ENCODE results near the gene SLC25A15. TPM values are rescaled to one million over a fixed set of nuclear protein-coding genes. Genes with fewer than 3 reads are reported as not detected.

The SLC25A15 gene
- polyA plus RNA-seq, 1 of the 3 experiments (the other 2 are of a cell fraction), result 15.2 TPM

DNA sequence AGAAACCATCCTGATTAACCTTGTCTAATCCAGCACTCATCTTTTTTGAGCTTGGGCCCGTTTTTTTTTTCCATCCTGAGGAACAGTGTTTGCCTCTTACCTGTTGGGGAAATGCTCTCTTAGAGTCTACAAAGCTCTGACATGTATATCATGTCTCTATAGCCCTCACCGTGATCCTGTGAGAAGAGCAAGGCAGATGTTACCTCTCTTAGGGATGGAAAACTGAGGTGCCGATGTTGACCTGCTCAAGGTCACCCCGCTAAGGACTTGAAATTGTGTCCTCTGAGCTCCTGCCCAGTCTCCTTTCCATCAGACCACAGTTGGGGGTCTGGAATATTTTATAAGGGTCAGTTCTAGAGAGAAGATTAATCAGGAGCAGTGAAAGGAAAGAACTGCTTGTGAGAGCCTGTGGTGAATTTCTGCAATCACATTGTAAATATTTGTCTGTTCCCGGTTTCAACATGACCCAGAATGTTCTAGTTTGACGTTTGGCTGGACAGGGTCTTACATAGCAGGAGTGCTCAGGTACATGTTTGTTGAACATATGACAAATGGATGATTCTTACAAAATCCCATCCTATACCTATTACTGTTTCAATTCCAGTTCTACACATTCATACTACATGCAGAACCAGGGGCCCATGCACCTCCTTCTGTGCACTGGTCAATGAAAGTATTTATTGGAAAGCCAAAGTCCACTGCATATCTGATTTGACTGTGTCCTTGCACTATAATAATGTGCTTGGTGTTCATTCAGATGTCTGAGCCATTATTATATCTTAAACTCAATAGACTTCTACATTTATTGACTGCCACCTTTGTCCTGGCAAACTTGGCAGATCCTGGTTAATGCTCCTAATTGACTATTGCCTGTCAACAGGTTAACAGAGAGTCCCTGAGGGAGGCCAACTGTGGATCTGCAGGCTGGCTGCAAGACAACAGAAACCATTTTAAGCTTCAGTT is 12.1 kb downstream of the SLC25A15 start:
- H3K9ac ChIP-seq, result no peak overlapping the region
- H3K79me2 ChIP-seq (ENCODE audit: insufficient read depth), result no peaks in the 10 kb centered on the region; the same call in 1 of the 2 replicates
- POLR2A ChIA-PET, result no interaction called here
- no peak overlapping the region for H3K4me3 ChIP-seq (ENCODE audit: low read depth in 2 of 2, low read length in 1 of 2)
- no peaks in the 10 kb centered on the region for H4K20me1 ChIP-seq (ENCODE audit: insufficient read depth)
- peaks cover 0 to 2% of the 10 kb centered on the region in 2 experiments; a peak in 1 of 4 replicates for H3K4me1 ChIP-seq (ENCODE audit: control insufficient read depth in 1 of 2, insufficient read depth in 2 of 2, low read depth in 1 of 2, low read length in 1 of 2)
- TF ChIP-seq EZH2phosphoT487 (IDR thresholded peaks at IDR 0.05; ENCODE audit: borderline replicate concordance, low read depth), result no peak
- no peak for TF ChIP-seq TCF12 (IDR thresholded peaks at IDR 0.05)
- no peak for TF ChIP-seq FOXJ3 (CRISPR knock-in tag; IDR thresholded peaks at IDR 0.05)
- no peak for TF ChIP-seq NFIC (IDR thresholded peaks at IDR 0.05; ENCODE audit: borderline replicate concordance)
- TF ChIP-seq RXRA (IDR thresholded peaks at IDR 0.05; ENCODE audit: borderline replicate concordance, low read depth), result no peak
- no peak for TF ChIP-seq USF1 (IDR thresholded peaks at IDR 0.05; ENCODE audit: borderline replicate concordance, low read depth)
- no peak for TF ChIP-seq MXI1 (IDR thresholded peaks at IDR 0.05; ENCODE audit: low read depth, low read length)
- TF ChIP-seq RFX5 (IDR thresholded peaks at IDR 0.05; ENCODE audit: low read length), result no peak
- TF ChIP-seq, protein P1, sequence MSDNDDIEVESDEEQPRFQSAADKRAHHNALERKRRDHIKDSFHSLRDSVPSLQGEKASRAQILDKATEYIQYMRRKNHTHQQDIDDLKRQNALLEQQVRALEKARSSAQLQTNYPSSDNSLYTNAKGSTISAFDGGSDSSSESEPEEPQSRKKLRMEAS (IDR thresholded peaks at IDR 0.05; ENCODE audit: low read depth), result no peak
- no peak for TF ChIP-seq MEF2A (IDR thresholded peaks at IDR 0.05; ENCODE audit: borderline replicate concordance, low read depth)
- TF ChIP-seq NRF1 (IDR thresholded peaks at IDR 0.05; ENCODE audit: low read depth, low read length), result no peak
- TF ChIP-seq GATA2 (CRISPR knock-in tag; IDR thresholded peaks at IDR 0.05), result no peak
- TF ChIP-seq FOXM1 (IDR thresholded peaks at IDR 0.05; ENCODE audit: low read depth), result no peak
- TF ChIP-seq SIN3A (IDR thresholded peaks at IDR 0.05; ENCODE audit: borderline replicate concordance, low read depth, low read length), result no peak
- TF ChIP-seq, protein P2, sequence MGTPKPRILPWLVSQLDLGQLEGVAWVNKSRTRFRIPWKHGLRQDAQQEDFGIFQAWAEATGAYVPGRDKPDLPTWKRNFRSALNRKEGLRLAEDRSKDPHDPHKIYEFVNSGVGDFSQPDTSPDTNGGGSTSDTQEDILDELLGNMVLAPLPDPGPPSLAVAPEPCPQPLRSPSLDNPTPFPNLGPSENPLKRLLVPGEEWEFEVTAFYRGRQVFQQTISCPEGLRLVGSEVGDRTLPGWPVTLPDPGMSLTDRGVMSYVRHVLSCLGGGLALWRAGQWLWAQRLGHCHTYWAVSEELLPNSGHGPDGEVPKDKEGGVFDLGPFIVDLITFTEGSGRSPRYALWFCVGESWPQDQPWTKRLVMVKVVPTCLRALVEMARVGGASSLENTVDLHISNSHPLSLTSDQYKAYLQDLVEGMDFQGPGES (IDR thresholded peaks at IDR 0.05; ENCODE audit: low read depth, low read length), result no peak
- no peak for TF ChIP-seq RCOR1 (IDR thresholded peaks at IDR 0.05; ENCODE audit: low read length)
- TF ChIP-seq JUND (IDR thresholded peaks at IDR 0.05), result no peak
- TF ChIP-seq TEAD4 (IDR thresholded peaks at IDR 0.05; ENCODE audit: borderline replicate concordance, insufficient read depth), result no peak
- no peak overlapping the region for H3K27ac ChIP-seq (ENCODE audit: low read depth in 2 of 2, low read length in 1 of 2)
- H2AFZ ChIP-seq (ENCODE audit: low read depth), result no peak overlapping the region
- no peaks in the 10 kb centered on the region for H3F3A ChIP-seq (replicated peaks; ENCODE audit: insufficient read depth)
- no peaks in the 10 kb centered on the region for H3K27me3 ChIP-seq (ENCODE audit: insufficient read depth)
- no peak overlapping the region for H3K4me2 ChIP-seq
- no peaks in the 10 kb centered on the region for H3K9me2 ChIP-seq
- 96% methylated on average over 5 of the region's 6 CpGs for whole genome bisulfite sequencing (ENCODE audit: low lambda C conversion rate)
- peaks cover 32 to 54% of the 10 kb centered on the region in 2 experiments for H3K36me3 ChIP-seq (replicated peaks in 1 of 2; ENCODE audit: control insufficient read depth in 1 of 2, insufficient read depth in 2 of 2, low read length in 1 of 2)
- no peak for DNase-seq
- CTCF ChIA-PET, result interaction anchor here (1.4 kb wide), 1 partner anchor 120 kb away, joined by 4 read pairs; no protein-coding TSS in a partner anchor
- H3K9me3 ChIP-seq, result no peaks in the 10 kb centered on the region

All from SK-N-SH (cell line).